ENCODE data around the gene KCTD6. TPM values are rescaled to one million over a fixed set of nuclear protein-coding genes. Genes with fewer than 3 reads are reported as not detected.

Gene KCTD6
- total and polyA plus RNA-seq, 7 experiments from 2014 or later, result 4.1 to 14.2 (median 10.3) TPM

- H3K4me3 Mint-ChIP-seq, result no peak overlapping the region
- H3K4me1 Mint-ChIP-seq, result peaks cover 5 to 8% (median 7%) of the 10 kb centered on the region in 7 donors
- intact Hi-C loops (cut with micrococcal nuclease), result loop anchor here in 1 of 2 donors (5.0 kb wide), 1 partner anchor 118 kb away; no protein-coding TSS in a partner anchor
- H3K9me3 Mint-ChIP-seq, result no peaks in the 10 kb centered on the region
- H3K9me3 ChIP-seq (ENCODE audit: control insufficient read depth in 2 of 3, low read length in 3 of 3), result no peaks in the 10 kb centered on the region
- peaks cover 0 to 6% (median 0%) of the 10 kb centered on the region in 5 donors for H3K27me3 Mint-ChIP-seq
- no peaks in the 10 kb centered on the region for H3K27me3 ChIP-seq (ENCODE audit: control insufficient read depth in 2 of 2, insufficient read depth in 2 of 2, low read length in 2 of 2)
- H3K27ac Mint-ChIP-seq, result no peak overlapping the region
- no peak overlapping the region for H3K4me3 ChIP-seq (ENCODE audit: low read length)
- POLR2A ChIA-PET, result no interaction called here
- H3K36me3 Mint-ChIP-seq, result no peaks in the 10 kb centered on the region
- H3K27ac ChIP-seq (ENCODE audit: low read depth, low read length), result no peak overlapping the region
- ATAC-seq (no peak), DNase-seq (no peak)
- peaks cover 0 to 6% of the 10 kb centered on the region in 2 donors for H3K4me1 ChIP-seq (ENCODE audit: control insufficient read depth in 2 of 2, insufficient read depth in 2 of 2, low read length in 2 of 2)
- CTCF ChIA-PET, result interaction anchor here (0.8 to 1.6 kb wide), 7 partner anchors 42 to 348 kb away, joined by 3 to 4 read pairs (median 3); no protein-coding TSS in a partner anchor
- H3K36me3 ChIP-seq (ENCODE audit: control insufficient read depth in 2 of 3, insufficient read depth in 3 of 3, low read length in 3 of 3), result no peaks in the 10 kb centered on the region
Observed at GRCh38 chr3:58534592-58535494, 42.9 kb downstream of the KCTD6 start.

- no peak overlapping the region for H3K27ac Mint-ChIP-seq
Observed at GRCh38 chr3:58535531-58536500, 43.9 kb downstream of the KCTD6 start.

GRCh38 chr3:58536501-58537411 is 44.9 kb downstream of the KCTD6 start, which contains the start of gene ACOX2:
Gene ACOX2 (minus strand): TSS chr3:58537190. CDS start chr3:58535106, 2,084 bp downstream.
- Histone ChIP-seq H3K4me1 (ENCODE audit: control insufficient read depth in 2 of 2, insufficient read depth in 2 of 2, low read length in 2 of 2) (peaks cover 0 to 6% of the 10 kb centered on the region in 2 donors), H3K4me3 (ENCODE audit: low read length) (no peak within 1 kb of the TSS), H3K27me3 (ENCODE audit: control insufficient read depth in 2 of 2, insufficient read depth in 2 of 2, low read length in 2 of 2) (no peaks in the 10 kb centered on the region), H3K36me3 (ENCODE audit: control insufficient read depth in 2 of 3, insufficient read depth in 3 of 3, low read length in 3 of 3) (no peaks in the 10 kb centered on the region), H3K9me3 (ENCODE audit: control insufficient read depth in 2 of 3, low read length in 3 of 3) (no peaks in the 10 kb centered on the region), H3K27ac (ENCODE audit: low read depth, low read length) (no peak within 1 kb of the TSS)
- no peak within 1 kb of the TSS for H3K4me3 Mint-ChIP-seq
- no peaks in the 10 kb centered on the region for H3K9me3 Mint-ChIP-seq
- POLR2A ChIA-PET, result no interaction called here
- no peak for DNase-seq
- H3K36me3 Mint-ChIP-seq, result no peaks in the 10 kb centered on the region
- peaks cover 4 to 8% (median 7%) of the 10 kb centered on the region in 7 donors for H3K4me1 Mint-ChIP-seq
- no peak for ATAC-seq
- H3K27me3 Mint-ChIP-seq, result peaks cover 0 to 11% (median 0%) of the 10 kb centered on the region in 5 donors
- intact Hi-C loops (cut with micrococcal nuclease), result no loop called here
- CTCF ChIA-PET, result interaction anchor here (1.4 kb wide), 1 partner anchor 73 kb away, joined by 3 read pairs; no protein-coding TSS in a partner anchor
- H3K27ac Mint-ChIP-seq, result no peak within 1 kb of the TSS

More at GRCh38 chr3:58535531-58536500, 43.9 kb downstream of the KCTD6 start:
- H3K9me3 ChIP-seq (ENCODE audit: control insufficient read depth in 2 of 3, low read length in 3 of 3), result no peaks in the 10 kb centered on the region
- Mint-ChIP-seq H3K27me3 (peaks cover 0 to 6% (median 0%) of the 10 kb centered on the region in 5 donors), H3K36me3 (no peaks in the 10 kb centered on the region), H3K4me1 (peaks cover 4 to 8% (median 7%) of the 10 kb centered on the region in 7 donors), H3K4me3 (no peak overlapping the region), H3K9me3 (no peaks in the 10 kb centered on the region)
- ChIA-PET CTCF (interaction anchor here (0.9 to 1.4 kb wide), 3 partner anchors 43 to 229 kb away, joined by 3 to 4 read pairs (median 4); no protein-coding TSS in a partner anchor), POLR2A (no interaction called here)
- H3K4me3 ChIP-seq (ENCODE audit: low read length), result no peak overlapping the region
- no peaks in the 10 kb centered on the region for H3K27me3 ChIP-seq (ENCODE audit: control insufficient read depth in 2 of 2, insufficient read depth in 2 of 2, low read length in 2 of 2)
- H3K36me3 ChIP-seq (ENCODE audit: control insufficient read depth in 2 of 3, insufficient read depth in 3 of 3, low read length in 3 of 3), result no peaks in the 10 kb centered on the region
- H3K27ac ChIP-seq (ENCODE audit: low read depth, low read length), result no peak overlapping the region
- no peak for DNase-seq
- no peak for ATAC-seq
- peaks cover 0 to 6% of the 10 kb centered on the region in 2 donors for H3K4me1 ChIP-seq (ENCODE audit: control insufficient read depth in 2 of 2, insufficient read depth in 2 of 2, low read length in 2 of 2)
- intact Hi-C loops (cut with micrococcal nuclease), result no loop called here

- CTCF ChIA-PET, result interaction anchor here (0.5 kb wide), 1 partner anchor 235 kb away, joined by 3 read pairs; no protein-coding TSS in a partner anchor
- no peaks in the 10 kb centered on the region for H3K27me3 ChIP-seq (ENCODE audit: control insufficient read depth in 2 of 2, insufficient read depth in 2 of 2, low read length in 2 of 2)
- DNase-seq (no peak), ATAC-seq (no peak)
- Mint-ChIP-seq H3K9me3 (no peaks in the 10 kb centered on the region), H3K27me3 (peaks cover 0 to 15% (median 0%) of the 10 kb centered on the region in 5 donors), H3K4me3 (no peak overlapping the region), H3K36me3 (no peaks in the 10 kb centered on the region), H3K27ac (no peak overlapping the region), H3K4me1 (peaks cover 2 to 5% (median 5%) of the 10 kb centered on the region in 7 donors)
- no peak overlapping the region for H3K27ac ChIP-seq (ENCODE audit: low read depth, low read length)
- H3K9me3 ChIP-seq (ENCODE audit: control insufficient read depth in 2 of 3, low read length in 3 of 3), result no peaks in the 10 kb centered on the region
- H3K4me3 ChIP-seq (ENCODE audit: low read length), result no peak overlapping the region
- no peaks in the 10 kb centered on the region for H3K36me3 ChIP-seq (ENCODE audit: control insufficient read depth in 2 of 3, insufficient read depth in 3 of 3, low read length in 3 of 3)
- intact Hi-C loops (cut with micrococcal nuclease), result no loop called here
- POLR2A ChIA-PET, result no interaction called here
- H3K4me1 ChIP-seq (ENCODE audit: control insufficient read depth in 2 of 2, insufficient read depth in 2 of 2, low read length in 2 of 2), result peaks cover 0 to 3% of the 10 kb centered on the region in 2 donors
Observed at GRCh38 chr3:58537412-58538301, 45.8 kb downstream of the KCTD6 start.

- no peaks in the 10 kb centered on the region for H3K9me3 Mint-ChIP-seq
- ChIA-PET POLR2A (no interaction called here), CTCF (interaction anchor here (1.1 kb wide), 1 partner anchor 20 kb away, joined by 5 read pairs; no protein-coding TSS in a partner anchor)
- Histone ChIP-seq H3K4me1 (ENCODE audit: control insufficient read depth in 2 of 2, insufficient read depth in 2 of 2, low read length in 2 of 2) (no peaks in the 10 kb centered on the region), H3K27ac (ENCODE audit: low read depth, low read length) (no peak overlapping the region), H3K9me3 (ENCODE audit: control insufficient read depth in 2 of 3, low read length in 3 of 3) (no peaks in the 10 kb centered on the region), H3K4me3 (ENCODE audit: low read length) (no peak overlapping the region), H3K27me3 (ENCODE audit: control insufficient read depth in 2 of 2, insufficient read depth in 2 of 2, low read length in 2 of 2) (no peaks in the 10 kb centered on the region), H3K36me3 (ENCODE audit: control insufficient read depth in 2 of 3, insufficient read depth in 3 of 3, low read length in 3 of 3) (no peaks in the 10 kb centered on the region)
- ATAC-seq (no peak), DNase-seq (no peak)
- H3K4me1 Mint-ChIP-seq, result no peaks in the 10 kb centered on the region
- no peak overlapping the region for H3K27ac Mint-ChIP-seq
- H3K36me3 Mint-ChIP-seq, result no peaks in the 10 kb centered on the region
- H3K4me3 Mint-ChIP-seq, result no peak overlapping the region
- peaks cover 0 to 20% (median 0%) of the 10 kb centered on the region in 5 donors for H3K27me3 Mint-ChIP-seq
- intact Hi-C loops (cut with micrococcal nuclease), result no loop called here
Observed at GRCh38 chr3:58539626-58540025, 47.7 kb downstream of the KCTD6 start.
